SK-N-SH (cell line): Measurements from ENCODE around the gene FAM43B.

ENCODE experiments used
- POLR2AphosphoS5 ChIP-seq: IDR thresholded peaks from 2 replicates; pipeline ENCODE4 v1.6.1; 2012; ENCODE audit warnings: low read depth, low read length
- TEAD4 ChIP-seq: IDR thresholded peaks from 2 replicates; pipeline ENCODE4 v1.4.0; 2012; ENCODE audit warnings: mild to moderate bottlenecking, borderline replicate concordance; ENCODE audit not compliant: insufficient read depth
- TF ChIP-seq, protein P1 (sequence below): fragments of 200-600 bp; sonication (generic); IDR thresholded peaks from 2 replicates; pipeline ENCODE4 v1.6.1; 2017; ENCODE audit warnings: antibody characterized with exemption, mild to moderate bottlenecking, moderate library complexity
- TF ChIP-seq, protein P2 (sequence below): IDR thresholded peaks from 2 replicates; pipeline ENCODE4 v1.6.1; 2012; ENCODE audit warnings: mild to moderate bottlenecking, low read depth, low read length, moderate library complexity

DNA sequence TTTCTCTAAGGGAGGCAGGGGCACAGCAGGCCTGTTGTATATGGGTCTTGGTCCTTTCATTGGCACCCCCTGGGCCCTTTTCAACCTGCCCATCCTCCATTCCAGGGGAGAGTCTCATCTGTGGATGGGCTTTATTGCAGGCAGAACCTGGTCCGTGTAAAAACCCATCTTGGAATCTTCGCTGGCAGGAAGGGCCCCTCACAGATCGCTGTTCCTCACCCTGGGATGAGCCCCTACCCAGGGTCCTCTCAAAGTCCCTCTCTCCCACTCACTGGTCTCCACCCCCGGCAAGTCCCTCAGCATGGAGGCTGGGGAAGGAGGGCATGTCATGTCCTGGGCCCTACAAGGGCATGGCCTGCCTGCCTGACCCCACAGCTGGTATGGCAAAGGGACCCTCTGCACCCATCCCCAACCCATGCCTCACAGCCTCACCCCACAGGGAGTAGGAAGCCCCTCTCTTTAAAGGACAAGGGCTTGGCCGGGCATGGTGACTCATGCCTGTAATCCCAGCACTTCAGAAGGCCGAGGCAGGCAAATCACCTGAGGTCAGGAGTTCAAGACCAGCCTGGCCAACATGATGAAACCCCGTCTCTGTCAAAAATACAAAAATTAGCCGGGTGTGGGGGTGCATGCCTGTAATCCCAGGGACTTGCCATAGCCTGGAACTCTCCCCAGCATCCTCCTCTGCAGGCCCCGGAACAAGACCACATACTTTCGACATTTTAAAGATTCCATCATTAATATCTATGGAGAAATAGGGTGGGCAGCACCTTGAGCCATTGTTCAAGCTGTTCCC lies 23.4 kb downstream of the FAM43B start:
- TF ChIP-seq, protein P1, sequence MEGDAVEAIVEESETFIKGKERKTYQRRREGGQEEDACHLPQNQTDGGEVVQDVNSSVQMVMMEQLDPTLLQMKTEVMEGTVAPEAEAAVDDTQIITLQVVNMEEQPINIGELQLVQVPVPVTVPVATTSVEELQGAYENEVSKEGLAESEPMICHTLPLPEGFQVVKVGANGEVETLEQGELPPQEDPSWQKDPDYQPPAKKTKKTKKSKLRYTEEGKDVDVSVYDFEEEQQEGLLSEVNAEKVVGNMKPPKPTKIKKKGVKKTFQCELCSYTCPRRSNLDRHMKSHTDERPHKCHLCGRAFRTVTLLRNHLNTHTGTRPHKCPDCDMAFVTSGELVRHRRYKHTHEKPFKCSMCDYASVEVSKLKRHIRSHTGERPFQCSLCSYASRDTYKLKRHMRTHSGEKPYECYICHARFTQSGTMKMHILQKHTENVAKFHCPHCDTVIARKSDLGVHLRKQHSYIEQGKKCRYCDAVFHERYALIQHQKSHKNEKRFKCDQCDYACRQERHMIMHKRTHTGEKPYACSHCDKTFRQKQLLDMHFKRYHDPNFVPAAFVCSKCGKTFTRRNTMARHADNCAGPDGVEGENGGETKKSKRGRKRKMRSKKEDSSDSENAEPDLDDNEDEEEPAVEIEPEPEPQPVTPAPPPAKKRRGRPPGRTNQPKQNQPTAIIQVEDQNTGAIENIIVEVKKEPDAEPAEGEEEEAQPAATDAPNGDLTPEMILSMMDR: no peak
- TF ChIP-seq TEAD4: no peak
- TF ChIP-seq POLR2AphosphoS5: no peak
- TF ChIP-seq, protein P2, sequence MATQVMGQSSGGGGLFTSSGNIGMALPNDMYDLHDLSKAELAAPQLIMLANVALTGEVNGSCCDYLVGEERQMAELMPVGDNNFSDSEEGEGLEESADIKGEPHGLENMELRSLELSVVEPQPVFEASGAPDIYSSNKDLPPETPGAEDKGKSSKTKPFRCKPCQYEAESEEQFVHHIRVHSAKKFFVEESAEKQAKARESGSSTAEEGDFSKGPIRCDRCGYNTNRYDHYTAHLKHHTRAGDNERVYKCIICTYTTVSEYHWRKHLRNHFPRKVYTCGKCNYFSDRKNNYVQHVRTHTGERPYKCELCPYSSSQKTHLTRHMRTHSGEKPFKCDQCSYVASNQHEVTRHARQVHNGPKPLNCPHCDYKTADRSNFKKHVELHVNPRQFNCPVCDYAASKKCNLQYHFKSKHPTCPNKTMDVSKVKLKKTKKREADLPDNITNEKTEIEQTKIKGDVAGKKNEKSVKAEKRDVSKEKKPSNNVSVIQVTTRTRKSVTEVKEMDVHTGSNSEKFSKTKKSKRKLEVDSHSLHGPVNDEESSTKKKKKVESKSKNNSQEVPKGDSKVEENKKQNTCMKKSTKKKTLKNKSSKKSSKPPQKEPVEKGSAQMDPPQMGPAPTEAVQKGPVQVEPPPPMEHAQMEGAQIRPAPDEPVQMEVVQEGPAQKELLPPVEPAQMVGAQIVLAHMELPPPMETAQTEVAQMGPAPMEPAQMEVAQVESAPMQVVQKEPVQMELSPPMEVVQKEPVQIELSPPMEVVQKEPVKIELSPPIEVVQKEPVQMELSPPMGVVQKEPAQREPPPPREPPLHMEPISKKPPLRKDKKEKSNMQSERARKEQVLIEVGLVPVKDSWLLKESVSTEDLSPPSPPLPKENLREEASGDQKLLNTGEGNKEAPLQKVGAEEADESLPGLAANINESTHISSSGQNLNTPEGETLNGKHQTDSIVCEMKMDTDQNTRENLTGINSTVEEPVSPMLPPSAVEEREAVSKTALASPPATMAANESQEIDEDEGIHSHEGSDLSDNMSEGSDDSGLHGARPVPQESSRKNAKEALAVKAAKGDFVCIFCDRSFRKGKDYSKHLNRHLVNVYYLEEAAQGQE: no peak
